Bronchial epithelial cell (primary cell): ENCODE measurements around the gene FANCC. TPM values are rescaled to one million over a fixed set of nuclear protein-coding genes. Genes with fewer than 3 reads are reported as not detected.
"Not testable (repeated sequence)": the region's sequence is repeated elsewhere in the genome, so short reads cannot be mapped to it uniquely, and the experiment has no call there.

Experiments used
- DNase-seq: peaks from one replicate; pipeline ENCODE4 v3.0.0-alpha.2; 2010; ENCODE audit warnings: low read depth
- FAIRE-seq: peaks from 2 replicates; lab custom pipeline; 2011; peaks lifted over from hg19 to GRCh38; lab: Jason Lieb, UNC
- H3K27me3 ChIP-seq: 2 replicates; pipeline ENCODE4 v1.5.1; 2011; ENCODE audit warnings: low read length; ENCODE audit not compliant: control insufficient read depth, insufficient read depth
- H3K36me3 ChIP-seq: 2 replicates; pipeline ENCODE4 v1.5.1; 2011; ENCODE audit warnings: low read length; ENCODE audit not compliant: control insufficient read depth, insufficient read depth
- H3K4me3 ChIP-seq: 2 replicates; pipeline ENCODE4 v1.5.1; 2011; ENCODE audit warnings: mild to moderate bottlenecking, low read depth, low read length, control low read depth
- CTCF ChIP-seq: IDR thresholded peaks from 2 replicates; pipeline ENCODE4 v1.5.1; 2011; ENCODE audit warnings: mild to moderate bottlenecking, moderate library complexity, low read length, control low read depth, inconsistent platforms; ENCODE audit not compliant: insufficient read depth, severe bottlenecking
- total RNA-seq: library from RNA; depleted of rRNA; stranded (reverse); fragments of >200 nt; gene quantifications from 2 replicates; pipeline ENCODE4 v1.2.1, GENCODE V29; 2014

FANCC gene
- total RNA-seq, 1 donor from 2014 or later, result 3.4 TPM

- FAIRE-seq (no peak), DNase-seq (peak; percentile 22)
- TF ChIP-seq CTCF, result no peak
- no peak overlapping the region for H3K4me3 ChIP-seq
- H3K27me3 ChIP-seq, result no peaks in the 10 kb centered on the region
- no peaks in the 10 kb centered on the region for H3K36me3 ChIP-seq
Observed at GRCh38 chr9:95283673-95284072, 33.8 kb downstream of the FANCC start.

GRCh38 chr9:95282332-95282731 lies 35.2 kb downstream of the FANCC start:
- no peak for TF ChIP-seq CTCF
- no peaks in the 10 kb centered on the region for H3K27me3 ChIP-seq
- no peak for DNase-seq
- H3K4me3 ChIP-seq, result no peak overlapping the region
- no peaks in the 10 kb centered on the region for H3K36me3 ChIP-seq
- FAIRE-seq, result no peak

GRCh38 chr9:95280745-95281144 lies 36.8 kb downstream of the FANCC start:
- Histone ChIP-seq H3K27me3 (no peaks in the 10 kb centered on the region), H3K4me3 (no peak overlapping the region), H3K36me3 (no peaks in the 10 kb centered on the region)
- no peak for TF ChIP-seq CTCF
- DNase-seq (no peak), FAIRE-seq (no peak)

- H3K27me3 ChIP-seq, result no peaks in the 10 kb centered on the region
- TF ChIP-seq CTCF, result no peak
- FAIRE-seq (no peak), DNase-seq (no peak)
- no peak overlapping the region for H3K4me3 ChIP-seq
- no peaks in the 10 kb centered on the region for H3K36me3 ChIP-seq
Observed at GRCh38 chr9:95277509-95277908, 40.0 kb downstream of the FANCC start.

GRCh38 chr9:95276395-95276954 lies 41.0 kb downstream of the FANCC start:
- H3K4me3 ChIP-seq, result no peak overlapping the region
- no peaks in the 10 kb centered on the region for H3K36me3 ChIP-seq
- no peak for DNase-seq
- H3K27me3 ChIP-seq, result no peaks in the 10 kb centered on the region
- TF ChIP-seq CTCF, result no peak
- FAIRE-seq, result no peak

- DNase-seq, FAIRE-seq, H3K4me3 ChIP-seq, H3K27me3 ChIP-seq, H3K36me3 ChIP-seq: not testable (repeated sequence)
Observed at GRCh38 chr9:95274160-95274559, 43.3 kb downstream of the FANCC start.
